GM18502 (cell line): ENCODE results near the gene HS6ST3.
"Not testable (repeated sequence)": the region's sequence is repeated elsewhere in the genome, so short reads cannot be mapped to it uniquely, and the experiment has no call there.

Source experiments
- ATAC-seq: cut with Tn5 transposase; IDR thresholded peaks from one replicate; pipeline ENCODE4 v1.9.1; 2021; ENCODE audit warnings: mild to moderate bottlenecking; ENCODE audit not compliant: unreplicated experiment, poor library complexity

The HS6ST3 gene

GRCh38 chr13:96089749-96090239 lies at the start of gene HS6ST3:
Gene HS6ST3, plus strand, starts transcription at chr13:96090107.
- no peak for ATAC-seq

GRCh38 chr13:96041326-96042110 lies 48.4 kb upstream of the HS6ST3 start:
- ATAC-seq: no peak

- no peak for ATAC-seq
These were observed 45.7 kb upstream of the HS6ST3 start for GRCh38 chr13:96044238-96044637.

GRCh38 chr13:96046449-96047126 lies 43.3 kb upstream of the HS6ST3 start:
- ATAC-seq: not testable (repeated sequence)

- not testable (repeated sequence) for ATAC-seq
These were observed 39.0 kb upstream of the HS6ST3 start for GRCh38 chr13:96050955-96051354.

GRCh38 chr13:96051491-96051890 lies 38.4 kb upstream of the HS6ST3 start:
- not testable (repeated sequence) for ATAC-seq

- not testable (repeated sequence) for ATAC-seq
These were observed 38.0 kb upstream of the HS6ST3 start for GRCh38 chr13:96051946-96052345.

- ATAC-seq: peak; percentile 72
These were observed 37.3 kb upstream of the HS6ST3 start for GRCh38 chr13:96052656-96053002.

- ATAC-seq: peak; percentile 95
These were observed 36.8 kb upstream of the HS6ST3 start, which contains the start of gene UGGT2 for GRCh38 chr13:96053003-96053703. Gene UGGT2, minus strand, starts transcription at chr13:96053401. Its CDS starts 89 bp downstream, at chr13:96053312.

GRCh38 chr13:96065849-96066248 lies 24.1 kb upstream of the HS6ST3 start:
- no peak for ATAC-seq

- ATAC-seq: peak; percentile 48
These were observed 21.2 kb upstream of the HS6ST3 start for GRCh38 chr13:96068729-96069128.

GRCh38 chr13:96071504-96071903 lies 18.4 kb upstream of the HS6ST3 start:
- no peak for ATAC-seq

GRCh38 chr13:96072392-96072791 lies 17.5 kb upstream of the HS6ST3 start:
- ATAC-seq: no peak

GRCh38 chr13:96075953-96076543 lies 13.9 kb upstream of the HS6ST3 start:
- ATAC-seq: peak; percentile 68

- ATAC-seq: no peak
These were observed 9.2 kb upstream of the HS6ST3 start for GRCh38 chr13:96080676-96081075.

- no peak for ATAC-seq
These were observed 8.0 kb upstream of the HS6ST3 start for GRCh38 chr13:96081888-96082287.

GRCh38 chr13:96082640-96083039 lies 7.3 kb upstream of the HS6ST3 start:
- ATAC-seq: no peak

- ATAC-seq: no peak
These were observed 3.2 kb upstream of the HS6ST3 start for GRCh38 chr13:96086736-96087135.

- ATAC-seq: no peak
These were observed 768 bp upstream of the HS6ST3 start for GRCh38 chr13:96089139-96089538.

GRCh38 chr13:96090240-96091101 lies 564 bp downstream of the HS6ST3 start:
- no peak for ATAC-seq
